ENCODE data around the gene METTL9.
A peak's percentile ranks its signal among the peaks of the same experiment; 100 is the strongest.
"Not testable (repeated sequence)": the region's sequence is repeated elsewhere in the genome, so short reads cannot be mapped to it uniquely, and the experiment has no call there.

METTL9 gene

GRCh38 chr16:21599122-21600030, at the start of gene METTL9:
TSS of gene METTL9 (plus strand) at chr16:21599577. CDS start at chr16:21599734, 157 bp downstream.
- peak; percentile 90 for DNase-seq (ENCODE audit: low read depth)

- not testable (repeated sequence) for DNase-seq (ENCODE audit: low read depth)
Observed at GRCh38 chr16:21549975-21550374, 49.4 kb upstream of the METTL9 start.

DNA sequence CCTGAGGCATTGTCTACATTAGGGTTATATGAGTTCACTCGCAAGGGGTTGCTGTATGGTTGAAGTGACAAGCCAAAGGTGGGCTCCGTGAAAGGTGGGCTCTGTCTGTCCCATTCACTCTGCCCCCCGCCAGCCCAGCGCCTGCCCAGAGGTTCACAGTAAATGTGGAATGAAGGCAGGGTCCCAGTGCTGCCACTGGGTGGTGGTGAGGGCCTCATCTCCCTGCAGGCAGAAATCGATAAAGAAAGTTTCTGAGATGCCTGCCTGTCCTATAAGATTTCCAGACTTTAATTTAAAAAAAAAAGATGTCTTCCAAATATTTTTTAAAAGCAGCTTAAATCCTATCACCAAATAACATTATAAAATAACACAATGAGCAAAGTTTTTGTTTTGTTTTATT, 48.9 kb upstream of the METTL9 start:
- DNase-seq (ENCODE audit: low read depth): not testable (repeated sequence)

DNA sequence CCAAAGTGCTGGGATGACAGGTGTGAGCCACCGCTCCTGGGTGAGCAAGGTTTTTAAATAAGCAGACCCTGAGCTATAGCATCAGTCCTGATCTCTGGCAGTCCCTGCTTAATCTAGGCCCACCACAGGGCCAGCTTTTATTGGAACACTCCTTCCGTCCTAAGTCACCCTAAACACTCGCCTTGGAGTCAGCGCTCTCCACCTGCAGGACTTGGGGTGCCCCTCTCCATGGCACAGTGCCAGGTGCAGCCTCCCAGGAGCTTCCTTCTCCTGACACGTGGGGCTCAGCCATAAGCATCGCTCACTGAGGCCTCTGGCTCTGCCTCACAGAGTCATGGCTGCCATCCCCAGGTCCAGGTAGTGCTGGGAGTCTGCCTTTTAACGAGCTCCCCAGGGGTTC, 48.3 kb upstream of the METTL9 start:
- not testable (repeated sequence) for DNase-seq (ENCODE audit: low read depth)

DNA sequence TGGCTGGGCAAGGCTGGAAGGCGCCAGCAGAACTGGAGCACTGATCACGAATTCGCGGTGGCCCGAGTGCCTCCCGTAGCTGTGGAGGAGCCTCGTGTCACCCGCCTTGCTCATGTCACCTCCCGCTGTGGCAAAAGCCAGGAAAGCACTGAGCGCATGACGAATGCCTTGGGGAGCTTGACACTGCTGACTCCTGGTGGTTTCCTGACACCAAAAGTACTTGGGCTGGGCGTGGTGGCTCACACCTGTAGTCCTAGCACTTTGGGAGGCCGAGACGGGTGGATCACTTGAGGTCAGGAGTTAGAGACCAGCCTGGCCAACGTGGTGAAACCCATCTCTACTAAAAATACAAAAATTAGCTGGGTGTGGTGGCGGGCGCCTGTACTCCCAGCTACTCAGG, 47.8 kb upstream of the METTL9 start:
- DNase-seq (ENCODE audit: low read depth): not testable (repeated sequence)

GRCh38 chr16:21553481-21554296, 45.7 kb upstream of the METTL9 start:
- not testable (repeated sequence) for DNase-seq (ENCODE audit: low read depth)

DNA sequence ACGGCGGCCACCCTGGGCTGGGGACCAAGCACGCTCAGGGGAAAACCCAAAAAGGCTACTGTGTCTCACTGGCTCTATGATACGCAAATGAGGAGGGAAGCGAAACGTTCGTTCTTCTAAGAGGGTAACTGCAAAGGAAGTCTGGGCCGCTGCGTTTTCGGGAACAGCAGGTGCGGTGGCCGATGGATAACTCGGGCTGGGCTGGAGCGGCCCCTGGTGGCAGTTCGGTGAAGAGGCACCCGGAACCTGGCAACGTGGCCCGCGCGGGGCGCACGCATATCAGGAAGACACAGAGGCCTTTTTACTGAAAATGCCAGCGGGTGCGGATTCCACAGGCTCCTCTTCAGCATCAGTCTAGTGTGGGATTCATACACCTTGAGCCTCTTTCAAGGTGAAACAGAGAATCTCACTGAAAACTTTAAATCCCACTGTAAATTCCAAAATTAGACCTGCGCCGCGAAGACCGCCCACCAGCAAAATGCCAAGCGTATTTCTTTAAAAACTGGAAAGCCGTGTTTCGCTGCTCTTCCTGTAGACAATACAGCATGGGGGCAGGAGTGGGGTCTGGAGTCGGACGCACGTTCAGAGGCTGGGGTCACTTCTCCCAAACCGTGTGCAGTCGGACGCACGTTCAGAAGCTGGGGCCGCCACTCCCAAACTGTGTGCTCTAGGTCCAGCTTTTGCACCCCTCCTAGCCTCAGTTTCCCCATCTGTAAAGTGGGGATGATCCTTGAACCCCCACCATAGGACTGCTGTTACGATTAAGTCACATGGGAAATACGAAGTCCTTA, 44.4 kb upstream of the METTL9 start:
- peak; percentile 83 for DNase-seq (ENCODE audit: low read depth)

DNA sequence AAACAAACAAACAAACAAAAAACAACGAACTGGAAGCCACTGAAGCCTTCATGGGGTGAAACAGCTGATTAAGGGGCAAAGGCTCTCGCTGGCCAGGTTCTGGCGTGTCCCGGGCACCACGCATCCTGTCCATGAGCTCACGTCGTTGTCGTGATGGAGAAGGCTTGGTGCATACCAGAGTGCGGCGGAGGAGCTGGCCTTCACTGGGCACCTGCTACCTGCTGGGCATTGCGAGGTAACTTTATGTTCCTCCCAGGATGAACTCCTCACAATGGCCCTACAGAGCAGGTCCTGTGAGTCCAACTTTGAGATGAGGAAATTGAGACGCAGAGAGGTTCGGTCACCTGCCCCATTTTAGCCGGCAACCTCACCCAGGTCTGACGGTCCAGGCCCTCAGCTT, 43.8 kb upstream of the METTL9 start:
- DNase-seq (ENCODE audit: low read depth): not testable (repeated sequence)

DNA sequence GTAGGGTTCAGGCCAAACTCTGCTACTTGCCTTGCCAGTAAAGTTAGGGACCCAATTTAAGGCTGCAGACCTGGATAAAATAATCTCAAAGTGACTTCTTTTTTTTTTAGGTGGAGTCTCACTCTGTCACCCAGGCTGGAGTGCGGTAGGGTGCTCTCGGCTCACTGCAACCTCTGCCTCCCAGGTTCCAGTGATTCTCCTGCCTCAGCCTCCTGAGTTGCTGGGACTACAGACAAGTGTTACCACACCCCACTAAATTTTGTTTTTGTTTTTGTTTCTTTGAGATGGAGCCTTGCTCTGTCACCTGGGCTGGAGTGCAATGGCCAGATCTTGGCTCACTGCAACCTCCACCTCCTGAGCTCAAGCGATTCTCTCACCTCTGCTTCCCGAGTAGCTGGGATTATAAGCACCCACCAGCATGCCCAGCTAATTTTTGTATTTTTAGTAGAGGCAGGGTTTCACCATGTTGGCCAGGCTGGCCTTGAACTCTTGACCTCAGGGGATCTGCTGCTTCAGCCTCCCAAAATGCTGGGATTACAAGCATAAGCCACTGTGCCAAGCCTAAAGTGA, 43.3 kb upstream of the METTL9 start:
- DNase-seq (ENCODE audit: low read depth): not testable (repeated sequence)

DNA sequence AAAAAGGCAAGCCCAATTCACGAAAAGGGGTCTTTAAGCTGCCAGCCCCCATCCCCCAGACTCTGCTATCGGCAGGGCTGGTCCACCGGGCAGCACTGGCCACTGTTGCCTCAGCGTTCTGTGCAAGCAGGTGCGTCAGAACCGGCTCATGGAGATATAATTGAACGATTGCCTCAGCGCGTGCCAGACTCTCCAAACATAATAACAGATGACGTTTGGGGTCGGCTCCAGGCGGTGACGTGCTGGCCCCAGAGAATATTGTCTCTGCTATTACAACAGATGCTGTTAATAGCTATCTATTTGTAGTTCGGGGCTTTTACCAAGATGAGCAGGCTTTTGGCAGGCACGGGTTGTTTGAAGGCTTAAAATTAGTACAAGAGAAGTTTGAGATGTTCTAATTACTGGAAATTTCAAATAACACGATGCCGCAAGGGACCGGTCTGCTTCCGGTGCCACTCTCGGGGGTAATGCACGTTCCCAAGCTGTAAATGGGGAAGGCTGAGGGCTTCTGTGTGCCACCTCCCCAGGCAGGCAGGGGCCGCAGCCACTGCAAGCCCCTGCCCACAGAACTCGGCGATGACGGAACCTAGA, 42.6 kb upstream of the METTL9 start:
- DNase-seq (ENCODE audit: low read depth): not testable (repeated sequence)

DNA sequence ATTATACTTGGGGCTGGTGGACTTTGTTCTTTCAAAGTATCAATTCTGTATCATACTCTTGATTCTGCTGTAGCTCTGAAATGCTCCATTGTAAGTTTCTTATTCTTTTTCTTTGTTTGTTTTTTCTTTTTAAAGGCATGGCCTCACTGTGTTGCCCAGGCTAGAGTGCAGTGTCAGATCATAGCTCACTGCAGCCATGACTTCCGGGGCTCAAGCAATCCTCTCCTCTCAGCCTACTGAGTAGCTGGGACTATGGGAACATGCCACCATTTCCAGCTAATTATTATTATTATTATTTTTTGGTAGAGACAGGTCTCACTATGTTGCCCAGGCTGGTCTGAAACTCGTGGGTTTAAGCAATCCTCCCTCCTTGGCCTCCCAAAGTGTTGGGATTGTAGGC, 38.9 kb upstream of the METTL9 start:
- DNase-seq (ENCODE audit: low read depth): no peak

- DNase-seq (ENCODE audit: low read depth): no peak
Observed at GRCh38 chr16:21563676-21564075, 35.7 kb upstream of the METTL9 start.

GRCh38 chr16:21564367-21564766, 35.0 kb upstream of the METTL9 start:
- not testable (repeated sequence) for DNase-seq (ENCODE audit: low read depth)

- no peak for DNase-seq (ENCODE audit: low read depth)
Observed at GRCh38 chr16:21565507-21565860, 33.9 kb upstream of the METTL9 start.

DNA sequence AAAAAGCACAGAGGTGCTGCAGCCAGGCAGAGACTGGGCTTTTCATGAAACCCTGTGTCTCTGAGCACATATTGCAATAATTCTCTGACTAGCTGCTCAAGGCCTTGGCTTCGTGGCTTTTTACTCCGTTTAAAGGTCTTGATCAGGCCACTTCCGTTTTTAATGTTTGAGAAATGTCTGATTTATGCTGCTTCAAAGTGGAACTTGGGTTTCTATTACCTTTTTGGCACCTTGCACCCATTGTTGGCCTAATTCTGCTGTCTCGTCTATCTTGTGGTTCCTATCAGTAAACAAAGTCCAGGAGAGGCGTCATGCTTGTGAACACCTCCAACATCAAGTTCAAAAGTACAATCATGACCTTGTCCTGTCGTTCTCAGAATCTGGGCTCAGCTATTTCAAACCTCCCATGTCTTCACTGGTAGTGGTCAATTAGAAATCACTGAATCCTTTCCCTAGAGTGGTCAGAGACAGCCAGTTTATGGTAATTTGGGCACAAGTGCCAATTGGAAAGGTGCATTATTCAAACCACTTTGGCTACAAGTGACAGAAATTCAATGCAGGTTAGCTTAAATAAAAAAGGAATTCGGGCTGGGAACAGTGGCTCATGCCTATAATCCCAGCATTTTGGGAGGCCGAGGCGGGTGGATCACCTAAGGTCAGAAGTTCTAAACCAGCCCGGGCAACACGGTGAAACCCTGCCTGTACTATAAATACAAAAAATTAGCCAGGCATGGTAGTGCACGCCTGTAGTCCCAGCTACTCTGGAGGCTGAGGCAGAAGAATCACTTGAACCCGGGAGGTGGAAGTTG, 33.3 kb upstream of the METTL9 start:
- no peak for DNase-seq (ENCODE audit: low read depth)

DNA sequence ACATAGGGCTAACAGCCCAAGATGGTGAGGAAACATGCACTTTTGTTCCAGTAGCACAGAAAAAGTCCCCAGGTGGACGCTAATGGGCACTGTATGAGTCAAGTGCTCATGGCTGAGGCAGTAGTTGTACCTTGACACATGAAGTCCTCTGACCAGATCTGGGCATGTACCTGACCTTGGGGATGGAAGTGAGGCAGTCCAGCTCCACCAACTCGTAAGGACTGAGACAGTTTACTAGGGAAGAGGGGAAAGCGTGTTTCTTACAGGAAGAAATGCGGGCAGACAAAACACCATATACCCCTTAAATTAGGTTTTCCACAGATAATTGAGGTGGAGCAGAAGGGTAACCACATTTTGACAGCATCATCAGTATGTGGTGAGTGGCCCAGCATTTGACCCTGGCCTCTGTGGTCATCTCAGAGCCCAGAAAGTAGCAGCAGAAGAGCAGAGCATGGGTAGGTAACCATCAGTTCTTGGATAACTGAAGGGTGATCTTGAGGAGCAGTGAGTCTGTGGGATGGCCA, 32.4 kb upstream of the METTL9 start:
- no peak for DNase-seq (ENCODE audit: low read depth)

GRCh38 chr16:21567496-21567895, 31.9 kb upstream of the METTL9 start:
- not testable (repeated sequence) for DNase-seq (ENCODE audit: low read depth)

GRCh38 chr16:21568502-21569189, 30.7 kb upstream of the METTL9 start:
- DNase-seq (ENCODE audit: low read depth): no peak

DNA sequence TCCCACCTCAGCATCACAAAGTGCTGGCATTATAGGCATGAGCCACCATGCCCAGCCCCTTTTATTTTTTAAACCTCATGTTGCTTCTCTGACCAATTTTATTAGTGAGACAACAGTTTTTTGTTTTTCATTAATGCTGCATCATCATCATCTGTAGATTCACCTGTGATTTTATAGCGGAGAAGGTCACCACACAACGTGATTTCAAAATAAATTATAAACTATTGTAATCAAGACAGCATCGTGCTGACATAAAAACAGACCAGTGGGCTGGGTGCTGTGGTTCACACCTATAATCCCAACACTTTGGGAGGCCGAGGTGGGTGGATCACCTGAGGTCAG, 28.7 kb upstream of the METTL9 start:
- DNase-seq (ENCODE audit: low read depth): no peak

DNA sequence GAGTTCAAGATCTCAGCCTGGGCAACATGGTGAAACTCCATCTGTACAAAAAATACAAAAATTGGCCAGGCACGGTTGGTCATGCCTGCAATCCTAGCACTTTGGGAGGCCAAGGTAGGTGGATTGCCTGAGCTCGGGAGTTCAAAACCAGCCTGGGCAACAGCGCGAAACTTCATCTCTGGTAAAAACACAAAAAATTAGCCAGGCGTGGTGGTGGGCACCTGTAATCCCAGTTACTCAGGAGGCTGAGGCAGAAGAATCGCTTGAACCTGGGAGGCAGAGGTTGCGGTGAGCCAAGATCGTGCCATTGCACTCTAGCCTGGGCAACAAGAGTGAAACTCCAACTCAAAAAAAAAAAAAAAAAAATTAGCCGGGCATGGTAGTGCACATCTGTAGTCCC, 25.9 kb upstream of the METTL9 start:
- not testable (repeated sequence) for DNase-seq (ENCODE audit: low read depth)
